GM19240 (cell line): ENCODE measurements around the gene AEN.

ENCODE experiments used
- DNase-seq: peaks from one replicate; pipeline ENCODE4 v3.0.0; 2011; ENCODE audit warnings: low spot score; ENCODE audit not compliant: insufficient read length

Gene AEN

GRCh38 chr15:88664151-88664778, 43.1 kb downstream of the AEN start:
- no peak for DNase-seq

DNA sequence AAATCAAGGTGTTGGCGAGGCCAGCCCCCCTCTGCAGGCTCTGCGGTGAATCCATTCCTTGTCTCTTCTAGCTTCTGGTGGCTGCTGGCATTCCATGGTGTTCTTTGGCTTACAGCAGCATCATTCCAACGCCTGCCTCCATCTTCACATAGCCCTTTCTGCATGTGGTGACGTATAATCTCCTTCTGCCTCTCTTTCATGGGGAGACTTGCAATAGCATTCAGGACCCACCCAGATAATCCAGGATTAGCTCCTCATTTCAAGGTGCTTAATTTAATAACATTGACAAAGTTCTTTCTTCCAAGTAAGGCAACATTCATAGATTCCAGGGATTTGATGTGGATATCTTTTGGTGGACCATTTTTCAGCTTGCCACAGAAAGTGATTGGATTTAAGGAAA, 53.5 kb downstream of the AEN start:
- no peak for DNase-seq

DNA sequence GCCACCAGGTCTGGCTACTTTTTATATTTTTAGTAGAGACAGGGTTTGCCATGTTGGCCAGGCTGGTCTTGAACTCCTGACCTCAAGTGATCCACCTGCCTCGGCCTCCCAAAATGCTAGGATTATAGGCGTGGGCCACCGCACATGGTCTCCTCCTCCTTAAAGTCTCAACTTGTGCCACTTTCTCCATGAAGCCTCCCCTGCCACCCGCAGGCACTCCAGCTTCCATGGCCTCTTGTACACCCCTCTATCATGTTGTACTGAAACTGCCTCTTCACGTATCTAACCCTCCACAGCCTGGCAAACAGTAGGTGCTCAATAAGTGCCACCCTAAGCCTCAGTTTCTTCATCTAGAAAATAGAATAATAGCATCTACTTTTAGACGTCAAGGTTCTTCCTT, 57.6 kb downstream of the AEN start:
- no peak for DNase-seq

DNA sequence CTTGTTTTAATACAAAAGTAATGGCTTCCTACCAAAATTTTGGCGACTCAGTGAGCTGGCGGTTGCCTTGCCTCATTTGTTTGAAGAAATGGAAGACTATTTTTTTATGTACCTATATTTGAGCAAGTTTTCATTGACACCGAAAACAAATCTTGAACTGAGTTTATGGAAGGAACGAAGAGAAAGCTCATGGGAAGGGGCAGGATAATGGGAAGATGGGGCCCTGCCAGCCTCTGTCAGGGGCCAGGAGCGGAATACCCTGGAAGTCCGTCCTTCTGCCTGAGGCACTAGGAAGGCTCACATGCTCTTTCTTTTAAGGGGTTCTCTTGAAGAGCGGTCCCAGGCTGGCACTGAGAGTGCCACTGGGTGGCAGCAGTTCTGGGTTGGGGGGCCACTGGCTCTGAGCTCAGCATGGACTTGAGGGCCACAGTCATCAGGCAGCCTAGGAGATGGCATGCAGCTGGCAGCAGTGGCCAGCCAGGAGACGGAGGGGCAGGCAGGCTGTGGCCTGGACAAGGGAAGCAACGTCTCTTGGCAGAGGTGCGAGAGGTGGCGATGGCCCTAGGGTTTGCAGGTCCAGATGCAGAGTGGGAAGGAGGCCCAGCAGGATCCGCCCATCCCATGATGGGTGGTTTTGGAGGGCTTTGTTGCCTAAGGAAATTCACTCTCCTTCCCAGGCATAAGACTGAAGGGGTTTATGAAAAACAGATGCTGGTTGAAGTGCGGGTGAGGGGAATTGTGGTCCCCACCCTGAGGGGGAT, 59.3 kb downstream of the AEN start:
- no peak for DNase-seq

DNA sequence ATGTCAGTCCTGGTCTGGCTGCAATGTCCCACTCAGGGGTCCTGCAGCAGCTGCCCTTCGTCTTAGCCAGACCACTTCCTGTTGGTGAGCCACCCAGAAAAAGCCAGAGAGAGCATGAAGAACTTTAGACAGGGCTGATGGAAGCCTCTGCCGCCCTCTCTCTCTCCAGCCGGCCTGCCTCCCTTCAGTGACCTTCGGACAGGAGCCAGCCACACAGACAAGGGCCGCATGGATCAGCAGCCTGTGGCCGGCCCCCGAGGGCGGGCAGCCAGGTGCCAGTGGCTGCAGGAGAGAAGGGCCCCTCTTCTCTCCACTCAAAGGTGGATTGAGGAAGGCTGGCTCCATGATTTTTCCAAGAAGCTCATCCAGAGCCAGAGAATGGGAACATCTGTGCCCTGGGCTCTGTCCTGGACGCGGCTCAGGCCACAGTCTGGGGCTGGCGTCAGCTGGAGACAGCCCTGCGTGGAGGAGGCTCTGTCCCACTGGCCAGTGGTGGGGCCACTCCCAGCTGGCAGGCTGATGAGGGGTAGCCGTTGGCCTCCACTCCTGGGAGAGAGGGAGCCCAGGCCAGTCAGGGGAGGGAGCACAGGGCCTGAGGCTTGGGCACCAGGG, 60.6 kb downstream of the AEN start:
- DNase-seq, result no peak
